ENCODE measurements around the gene GRPR. TPM values are rescaled to one million over a fixed set of nuclear protein-coding genes. Genes with fewer than 3 reads are reported as not detected.
"Not testable (repeated sequence)": the region's sequence is repeated elsewhere in the genome, so short reads cannot be mapped to it uniquely, and the experiment has no call there.

The GRPR gene
- total RNA-seq, 1 donor from 2014 or later: not detected

GRCh38 chrX:16136080-16136479 lies 12.7 kb downstream of the GRPR start:
- no peak for DNase-seq (ENCODE audit: low spot score)
- no peak for ATAC-seq

GRCh38 chrX:16137416-16138107 lies 14.2 kb downstream of the GRPR start:
- ATAC-seq (no peak), DNase-seq (ENCODE audit: low spot score) (no peak)

DNA sequence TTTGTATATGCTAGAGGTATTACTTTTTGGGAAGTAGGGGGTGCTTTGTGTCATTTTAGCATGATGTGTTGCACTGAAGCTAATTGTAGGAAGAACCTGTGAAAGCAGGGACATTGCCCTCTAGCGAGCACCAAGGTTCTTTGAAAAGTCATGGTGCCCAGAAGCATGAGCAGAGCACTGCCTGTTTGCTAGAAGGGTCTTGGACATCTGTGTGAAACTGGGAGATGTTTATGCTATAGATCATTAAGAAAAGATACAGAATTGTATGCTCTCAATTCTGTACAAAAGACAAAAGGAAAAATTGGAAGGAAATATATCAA lies 14.7 kb downstream of the GRPR start:
- ATAC-seq (no peak), DNase-seq (ENCODE audit: low spot score) (no peak)

- no peak for ATAC-seq
- DNase-seq (ENCODE audit: low spot score): no peak
Observed at GRCh38 chrX:16140448-16140847, 17.1 kb downstream of the GRPR start.

GRCh38 chrX:16140983-16141382 lies 17.6 kb downstream of the GRPR start:
- no peak for ATAC-seq
- no peak for DNase-seq (ENCODE audit: low spot score)

DNA sequence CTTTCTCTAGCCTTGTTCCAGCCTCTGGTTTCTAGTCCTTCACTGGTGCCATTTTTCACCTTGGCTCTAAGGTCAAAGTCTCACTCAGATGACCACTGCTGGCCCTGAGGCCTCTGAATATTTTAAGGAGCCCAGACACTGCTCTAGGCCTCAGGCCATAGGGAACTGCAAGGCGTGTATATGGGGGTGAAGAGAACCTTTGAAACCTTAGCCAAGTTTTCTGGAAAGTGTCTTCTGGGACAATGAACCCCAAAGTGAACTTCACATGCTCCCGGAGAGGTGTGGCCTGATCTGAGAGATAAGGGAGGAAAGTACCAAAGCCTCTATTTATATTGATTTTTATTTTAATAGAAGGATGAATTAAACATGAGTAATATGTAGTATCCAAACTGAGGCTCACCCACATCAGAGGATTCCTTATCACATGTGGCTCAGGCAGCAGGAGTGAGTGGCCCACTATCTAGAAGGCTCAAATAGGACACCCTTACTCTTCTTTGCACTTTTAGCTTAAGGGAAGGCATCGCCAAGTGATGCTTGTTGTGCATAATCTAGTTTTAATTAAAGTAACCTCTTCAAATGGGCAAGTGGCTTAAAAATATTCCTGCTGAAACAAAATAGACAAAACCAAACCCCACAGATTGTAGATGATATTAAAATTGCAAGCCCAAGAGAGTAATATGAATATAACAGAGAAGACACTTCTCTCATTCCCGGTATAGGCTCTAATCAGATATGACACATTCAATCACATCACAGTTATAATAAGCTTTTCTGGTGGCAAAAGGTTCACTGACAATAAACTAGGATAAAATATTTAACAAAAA lies 18.3 kb downstream of the GRPR start:
- no peak for ATAC-seq
- no peak for DNase-seq (ENCODE audit: low spot score)

GRCh38 chrX:16142246-16142558 lies 18.8 kb downstream of the GRPR start:
- ATAC-seq (no peak), DNase-seq (ENCODE audit: low spot score) (no peak)

DNA sequence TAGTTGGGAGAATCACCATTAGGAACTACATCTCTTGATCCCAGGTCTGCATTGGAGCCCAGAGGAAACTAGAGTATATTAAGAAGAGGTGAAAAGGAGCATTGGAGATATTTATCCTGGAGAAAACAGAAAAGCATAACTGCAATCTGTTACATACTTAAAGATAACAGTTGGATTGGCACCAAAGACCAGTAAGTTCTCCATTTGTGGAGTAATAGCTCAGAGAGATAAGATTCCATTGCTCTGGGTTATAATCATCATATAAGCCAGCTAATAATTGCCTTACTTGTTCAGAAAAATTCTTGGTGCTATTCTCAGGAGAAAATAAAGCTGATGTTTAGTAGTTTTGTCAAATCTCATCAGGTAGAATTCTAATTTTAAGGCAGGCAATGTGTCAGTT lies 20.6 kb downstream of the GRPR start:
- no peak for ATAC-seq
- no peak for DNase-seq (ENCODE audit: low spot score)

- no peak for ATAC-seq
Observed at GRCh38 chrX:16144420-16144819, 21.1 kb downstream of the GRPR start.

GRCh38 chrX:16145093-16145492 lies 21.7 kb downstream of the GRPR start:
- not testable (repeated sequence) for ATAC-seq

More at GRCh38 chrX:16144420-16144819, 21.1 kb downstream of the GRPR start:
- no peak for DNase-seq (ENCODE audit: low spot score)

GRCh38 chrX:16145656-16146055 lies 22.3 kb downstream of the GRPR start:
- DNase-seq (ENCODE audit: low spot score) (no peak), ATAC-seq (no peak)

More at GRCh38 chrX:16145093-16145492, 21.7 kb downstream of the GRPR start:
- not testable (repeated sequence) for DNase-seq (ENCODE audit: low spot score)

DNA sequence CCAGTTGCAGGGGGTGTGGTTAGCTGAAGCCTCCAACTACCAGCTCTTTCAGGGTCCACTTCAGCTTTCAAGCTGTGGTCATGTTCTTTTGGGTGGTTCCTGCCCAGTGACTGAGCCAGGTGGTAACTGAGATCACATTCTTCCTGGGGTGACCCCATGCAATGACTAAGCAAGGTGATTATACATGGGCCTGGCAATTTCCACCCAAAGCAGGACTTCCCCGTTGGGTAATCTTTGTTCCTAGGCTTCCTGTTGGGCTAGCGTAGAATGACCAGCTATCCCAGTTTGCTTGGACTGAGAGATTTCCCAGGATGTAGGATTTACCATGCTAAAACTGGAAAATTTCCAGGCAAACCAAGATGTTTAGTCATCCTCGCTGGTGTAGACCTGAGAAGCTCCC lies 25.5 kb downstream of the GRPR start:
- no peak for ATAC-seq
- no peak for DNase-seq (ENCODE audit: low spot score)

DNA sequence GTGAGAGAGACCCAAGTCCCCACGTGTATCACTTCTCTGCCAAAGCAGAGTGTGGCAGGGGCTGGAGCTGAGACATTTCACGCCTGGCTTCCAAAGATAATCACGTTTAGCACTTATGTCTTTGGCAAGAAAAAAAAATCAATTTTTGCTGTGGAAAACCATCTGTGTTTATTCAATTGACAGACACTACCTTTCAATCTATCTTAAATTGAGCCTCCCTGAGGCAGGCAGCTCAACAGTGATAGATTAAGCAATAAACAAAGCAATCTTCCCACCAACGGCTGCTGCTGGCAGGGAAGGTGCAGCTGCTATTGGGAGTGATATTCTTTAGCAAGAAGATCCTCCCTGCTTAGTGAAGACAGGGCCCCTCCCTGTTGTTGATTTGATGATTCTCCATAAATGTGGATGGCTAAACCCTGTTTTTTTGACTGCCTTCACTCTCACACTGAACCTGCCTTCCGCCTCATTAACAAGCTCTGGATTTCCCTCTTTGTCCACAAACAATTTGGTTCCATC lies 32.3 kb downstream of the GRPR start:
- no peak for DNase-seq (ENCODE audit: low spot score)
- no peak for ATAC-seq

- no peak for DNase-seq (ENCODE audit: low spot score)
- no peak for ATAC-seq
Observed at GRCh38 chrX:16156692-16157331, 33.4 kb downstream of the GRPR start.

GRCh38 chrX:16160729-16161128 lies 37.4 kb downstream of the GRPR start:
- DNase-seq (ENCODE audit: low spot score): no peak

DNA sequence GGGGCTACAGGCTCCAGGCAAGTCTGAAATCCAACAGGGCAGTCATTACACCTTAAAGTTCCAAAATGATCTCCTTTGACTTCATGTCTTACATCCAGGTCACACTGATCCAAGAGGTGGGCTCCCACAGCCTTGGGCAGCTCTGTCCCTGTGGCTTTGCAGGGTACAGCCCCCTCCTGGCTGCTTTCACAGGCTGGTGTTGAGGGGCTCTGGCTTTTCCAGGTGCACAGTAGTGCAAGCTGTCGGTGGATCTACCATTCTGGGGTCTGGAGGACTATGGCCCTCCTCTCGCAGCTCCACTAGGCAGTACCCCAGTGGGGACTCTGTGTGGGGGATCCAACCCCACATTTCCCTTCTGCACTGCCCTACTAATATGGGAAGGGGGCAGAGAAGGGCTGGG lies 37.8 kb downstream of the GRPR start:
- not testable (repeated sequence) for ATAC-seq; DNase-seq (ENCODE audit: low spot score)

More at GRCh38 chrX:16160729-16161128, 37.4 kb downstream of the GRPR start:
- ATAC-seq: no peak

DNA sequence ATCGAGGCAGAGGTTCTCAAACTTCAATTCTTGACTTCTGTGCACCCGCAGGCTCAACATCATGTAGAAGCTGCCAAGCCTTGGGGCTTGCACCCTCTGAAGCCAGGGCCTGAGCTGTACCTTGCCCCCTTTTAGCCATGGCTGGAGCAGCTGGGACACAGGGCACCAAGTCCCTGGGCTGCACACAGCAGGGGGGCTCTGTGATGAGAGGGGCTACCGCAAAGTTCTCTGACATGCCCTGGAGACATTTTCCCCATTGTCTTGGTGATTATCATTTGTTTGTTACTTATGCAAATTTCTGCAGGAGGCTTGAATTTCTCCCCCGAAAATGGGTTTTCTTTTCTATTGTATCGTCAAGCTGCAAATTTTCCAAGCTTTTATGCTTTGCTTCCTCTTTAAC lies 39.0 kb downstream of the GRPR start:
- ATAC-seq: no peak
- DNase-seq (ENCODE audit: low spot score): no peak

DNA sequence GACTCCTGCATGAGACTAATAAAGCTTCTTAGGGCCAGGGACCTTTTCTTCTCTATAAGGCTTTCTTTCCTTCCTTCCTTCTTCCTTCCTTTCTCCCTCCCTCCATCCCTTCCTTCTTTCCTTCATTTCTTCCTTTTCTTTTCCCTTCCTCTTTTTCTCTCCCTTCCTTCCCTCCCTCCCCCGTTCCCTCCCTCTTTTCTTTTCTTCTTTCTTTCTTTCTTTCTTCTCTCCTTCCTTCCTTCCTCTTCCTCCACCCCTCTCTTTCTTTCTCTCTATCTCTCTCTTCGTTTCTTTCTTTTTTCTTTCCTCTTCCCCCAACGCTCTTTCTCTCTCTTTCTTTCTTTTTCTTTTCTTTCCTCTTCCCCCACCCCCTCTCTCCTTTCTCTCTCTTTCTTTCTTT lies 41.4 kb downstream of the GRPR start:
- DNase-seq (ENCODE audit: low spot score) (no peak), ATAC-seq (no peak)

GRCh38 chrX:16167181-16167580 lies 43.8 kb downstream of the GRPR start, which contains the start of gene MAGEB17:
MAGEB17 (plus strand) TSS chrX:16167481; CDS start chrX:16170383, 2,902 bp downstream.
- no peak for ATAC-seq
- DNase-seq (ENCODE audit: low spot score): no peak

GRCh38 chrX:16171039-16171438 lies 47.7 kb downstream of the GRPR start:
- no peak for DNase-seq (ENCODE audit: low spot score)
- no peak for ATAC-seq

GRCh38 chrX:16171944-16172343 lies 48.6 kb downstream of the GRPR start:
- DNase-seq (ENCODE audit: low spot score) (no peak), ATAC-seq (no peak)

DNA sequence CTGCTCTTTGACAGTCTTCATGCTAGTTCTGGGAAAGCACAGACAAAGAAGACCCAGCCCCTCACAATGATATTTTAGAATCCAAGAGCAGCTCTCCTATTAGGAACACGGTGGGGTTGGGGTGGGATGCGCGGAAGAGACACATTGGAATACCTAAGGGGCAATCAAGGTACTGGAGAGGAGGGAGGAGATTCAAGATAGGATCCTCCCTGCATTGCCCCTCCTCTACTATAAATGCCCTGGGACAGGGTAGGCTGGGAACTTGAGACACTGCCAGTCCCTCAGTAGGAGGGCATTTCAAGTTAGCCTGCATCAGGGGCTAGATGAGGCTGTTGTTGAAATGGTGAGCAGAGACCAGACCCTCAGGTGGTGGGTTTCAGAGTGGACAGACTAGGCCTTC lies 49.0 kb downstream of the GRPR start:
- DNase-seq (ENCODE audit: low spot score) (no peak), ATAC-seq (no peak)

Measured in left lobe of liver (tissue), 2 donors.